Measurements from ENCODE around the gene ACBD5.
"Not testable (repeated sequence)": the region's sequence is repeated elsewhere in the genome, so short reads cannot be mapped to it uniquely, and the experiment has no call there.

Gene ACBD5, protein sequence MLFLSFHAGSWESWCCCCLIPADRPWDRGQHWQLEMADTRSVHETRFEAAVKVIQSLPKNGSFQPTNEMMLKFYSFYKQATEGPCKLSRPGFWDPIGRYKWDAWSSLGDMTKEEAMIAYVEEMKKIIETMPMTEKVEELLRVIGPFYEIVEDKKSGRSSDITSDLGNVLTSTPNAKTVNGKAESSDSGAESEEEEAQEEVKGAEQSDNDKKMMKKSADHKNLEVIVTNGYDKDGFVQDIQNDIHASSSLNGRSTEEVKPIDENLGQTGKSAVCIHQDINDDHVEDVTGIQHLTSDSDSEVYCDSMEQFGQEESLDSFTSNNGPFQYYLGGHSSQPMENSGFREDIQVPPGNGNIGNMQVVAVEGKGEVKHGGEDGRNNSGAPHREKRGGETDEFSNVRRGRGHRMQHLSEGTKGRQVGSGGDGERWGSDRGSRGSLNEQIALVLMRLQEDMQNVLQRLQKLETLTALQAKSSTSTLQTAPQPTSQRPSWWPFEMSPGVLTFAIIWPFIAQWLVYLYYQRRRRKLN

DNA sequence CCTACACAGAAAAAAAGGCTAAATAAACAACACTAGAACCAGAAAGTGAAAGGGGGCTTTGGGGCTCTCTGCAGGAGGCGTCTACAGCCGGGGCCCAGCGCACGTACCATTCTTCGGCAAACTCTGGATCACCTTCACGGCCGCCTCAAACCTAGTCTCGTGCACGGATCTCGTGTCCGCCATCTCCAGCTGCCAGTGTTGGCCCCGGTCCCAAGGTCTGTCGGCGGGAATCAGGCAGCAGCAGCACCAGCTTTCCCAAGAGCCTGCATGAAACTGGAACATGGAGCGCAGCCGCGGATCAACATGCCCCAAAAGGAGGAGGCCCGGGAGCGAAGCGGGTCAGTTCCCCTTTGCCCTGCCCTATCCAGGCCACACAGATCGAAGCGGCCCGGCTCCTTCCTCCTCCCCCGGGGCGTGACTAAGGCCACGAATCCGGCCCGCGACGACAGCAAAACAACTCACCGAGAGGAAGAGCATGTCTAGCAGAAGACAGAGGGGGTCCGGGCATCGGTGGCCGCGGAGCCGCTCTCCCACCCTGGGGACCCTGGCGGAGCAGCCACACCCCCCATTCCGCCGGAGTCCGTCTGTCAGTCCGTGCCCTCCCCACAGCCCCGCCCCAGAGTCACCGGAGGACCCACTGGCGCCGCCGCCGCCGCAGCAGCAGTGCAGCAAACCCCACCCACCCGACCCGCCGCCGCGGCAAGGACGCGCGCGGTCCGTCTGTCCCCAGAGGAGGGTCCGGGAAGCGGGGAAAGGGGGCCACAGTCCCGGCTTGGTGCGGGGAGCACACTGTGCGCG lies at the start of gene ACBD5:
Gene ACBD5 (minus strand): TSS at position 586 of the 798 bp plus-strand sequence. CDS start 109 bp downstream, at position 477.
- no peaks in the 10 kb centered on the region for H3K9me3 Mint-ChIP-seq (ENCODE audit: low read depth)
- peak within 1 kb of the TSS; percentile 98 for H3K4me3 Mint-ChIP-seq
- H3K4me1 Mint-ChIP-seq (ENCODE audit: low read depth): peaks cover 33% of the 10 kb centered on the region
- H3K36me3 Mint-ChIP-seq: no peaks in the 10 kb centered on the region
- peak within 1 kb of the TSS; percentile 98 for H3K27ac Mint-ChIP-seq
- no peaks in the 10 kb centered on the region for H3K27me3 Mint-ChIP-seq

DNA sequence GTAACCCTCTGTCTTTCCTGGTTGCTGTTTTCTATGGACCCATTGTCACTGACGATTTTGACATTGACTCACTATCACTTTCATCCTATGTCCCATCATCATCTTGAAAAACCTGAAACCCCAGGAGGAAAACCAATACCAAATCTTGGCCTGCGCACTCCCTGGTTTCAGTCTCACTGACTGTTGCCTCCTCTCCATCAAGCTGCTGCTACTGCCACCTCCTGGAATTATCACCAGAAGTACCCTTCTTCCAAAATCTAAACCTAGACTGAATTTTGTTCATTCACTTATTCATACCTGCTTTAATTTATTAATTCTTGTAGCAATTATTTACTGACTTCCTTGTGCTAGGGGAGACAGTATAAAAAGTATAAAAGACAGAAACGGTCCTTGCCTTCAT lies 44.5 kb upstream of the ACBD5 start:
- Mint-ChIP-seq H3K9me3 (ENCODE audit: low read depth) (no peaks in the 10 kb centered on the region), H3K27me3 (no peaks in the 10 kb centered on the region), H3K36me3 (no peaks in the 10 kb centered on the region), H3K4me3 (no peak overlapping the region), H3K27ac (no peak overlapping the region), H3K4me1 (ENCODE audit: low read depth) (peaks cover 3% of the 10 kb centered on the region)

DNA sequence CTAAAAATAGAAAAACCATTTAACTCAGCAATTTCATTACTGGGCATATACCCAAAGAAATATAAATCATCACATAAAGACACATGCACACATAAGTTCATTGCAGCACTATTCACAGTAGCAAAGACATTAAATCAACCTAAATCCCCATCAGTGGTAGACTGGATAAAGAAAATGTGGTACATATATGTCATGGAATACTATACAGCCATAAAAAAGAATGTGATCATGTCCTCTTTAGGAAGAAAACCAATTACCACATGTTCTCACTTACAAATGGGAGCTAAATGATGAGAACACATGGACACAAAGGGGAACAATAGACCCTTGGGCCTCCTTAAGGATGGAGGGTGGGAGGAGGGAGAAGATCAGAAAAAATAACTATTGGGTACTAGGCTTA lies 36.0 kb upstream of the ACBD5 start:
- Mint-ChIP-seq H3K27me3 (peaks cover 18% of the 10 kb centered on the region), H3K4me1 (ENCODE audit: low read depth) (no peaks in the 10 kb centered on the region), H3K4me3 (no peak overlapping the region), H3K9me3 (ENCODE audit: low read depth) (peaks cover 3% of the 10 kb centered on the region), H3K27ac (no peak overlapping the region), H3K36me3 (no peaks in the 10 kb centered on the region)

DNA sequence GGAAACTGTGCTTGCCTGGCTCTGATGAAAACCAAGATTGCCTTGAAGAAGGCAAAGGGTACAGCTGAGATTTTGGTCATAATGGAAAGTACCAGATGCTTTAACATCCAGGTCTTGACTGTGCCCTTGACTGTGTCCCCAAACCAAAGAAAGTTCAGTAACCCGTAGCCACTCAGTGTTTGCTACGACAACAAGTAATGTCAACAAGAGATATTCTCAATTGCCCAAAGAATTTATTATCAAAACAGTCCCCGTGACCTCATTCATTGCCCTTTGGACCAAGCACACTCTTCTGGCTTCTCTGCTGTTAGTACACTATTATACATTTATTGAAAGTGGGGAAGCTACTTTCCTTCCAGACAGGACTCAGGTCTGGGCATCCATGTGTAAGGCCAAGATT lies 25.4 kb upstream of the ACBD5 start:
- H3K4me1 Mint-ChIP-seq (ENCODE audit: low read depth); H3K27ac Mint-ChIP-seq; H3K9me3 Mint-ChIP-seq (ENCODE audit: low read depth); H3K4me3 Mint-ChIP-seq; H3K36me3 Mint-ChIP-seq: not testable (repeated sequence)
- H3K27me3 Mint-ChIP-seq: peaks cover 17% of the 10 kb centered on the region

DNA sequence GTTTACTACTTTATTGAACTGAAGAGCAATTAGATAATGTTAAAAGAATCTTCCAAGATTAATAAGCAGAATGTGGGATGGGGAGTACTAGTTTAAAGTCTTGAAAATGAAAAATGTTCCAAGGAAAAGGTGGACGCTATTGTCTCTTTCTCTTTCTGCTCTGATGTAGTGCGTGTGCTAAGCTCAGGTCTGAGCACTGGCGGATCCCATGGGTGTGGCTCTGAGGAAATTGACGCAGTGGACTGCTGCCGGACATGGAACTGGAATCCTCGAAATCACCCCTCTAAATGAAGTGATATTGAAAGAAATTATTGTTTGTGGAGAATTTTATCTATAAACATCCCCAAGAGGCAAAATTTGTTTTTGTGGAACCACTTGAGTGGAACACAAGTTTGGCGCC lies 22.2 kb upstream of the ACBD5 start:
- Mint-ChIP-seq H3K27me3 (peaks cover 34% of the 10 kb centered on the region), H3K4me1 (ENCODE audit: low read depth) (peaks cover 15% of the 10 kb centered on the region)
- not testable (repeated sequence) for H3K4me3 Mint-ChIP-seq; H3K9me3 Mint-ChIP-seq (ENCODE audit: low read depth); H3K36me3 Mint-ChIP-seq; H3K27ac Mint-ChIP-seq

DNA sequence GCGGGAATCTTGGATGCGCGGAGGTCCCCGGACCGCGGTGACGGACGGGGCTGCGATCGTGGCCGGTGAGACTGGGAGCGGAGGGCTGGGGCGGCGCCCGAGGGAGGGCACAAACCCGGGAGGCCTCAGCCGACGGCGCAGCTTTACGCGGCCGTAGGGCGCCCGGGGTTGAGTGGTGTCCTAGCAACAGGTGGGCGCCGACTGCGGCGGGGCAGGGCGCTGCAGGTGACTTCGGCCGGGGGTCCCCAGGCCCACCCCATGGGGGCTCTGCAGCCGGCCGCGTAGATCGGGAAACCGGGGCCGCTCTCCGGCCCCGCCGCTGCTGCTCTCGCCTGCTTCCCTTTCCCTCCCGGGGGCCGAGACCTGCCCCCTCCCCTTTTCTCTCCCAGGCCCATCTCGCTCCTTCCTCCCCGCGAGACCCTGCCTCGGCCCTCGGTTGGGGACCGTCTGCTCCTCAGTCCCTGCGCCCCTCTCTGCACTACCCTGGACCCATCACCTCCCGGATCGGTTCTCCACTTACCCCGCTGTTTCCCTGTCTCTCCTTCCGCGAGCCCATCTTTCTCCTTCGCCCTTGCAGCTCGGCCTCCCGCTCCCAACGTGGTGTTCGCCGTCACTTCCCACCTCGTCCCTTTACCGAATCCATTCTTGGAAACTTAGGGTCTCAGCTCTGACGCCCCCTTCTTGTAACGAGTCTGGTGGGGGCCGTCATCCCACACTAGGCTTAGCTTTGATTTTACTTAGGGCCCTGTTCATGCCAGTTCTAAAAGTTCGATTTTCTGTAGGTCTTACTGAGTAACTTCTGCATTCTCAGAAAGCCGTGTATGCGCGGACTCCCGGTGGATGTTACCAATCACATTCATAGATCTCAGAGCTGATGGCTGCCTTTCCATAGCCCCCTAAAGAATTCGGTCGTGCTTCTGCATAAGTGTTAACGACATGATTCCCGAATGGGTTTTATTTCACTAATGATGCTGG lies 18.5 kb upstream of the ACBD5 start:
- H3K4me1 Mint-ChIP-seq (ENCODE audit: low read depth): peaks cover 21% of the 10 kb centered on the region
- no peaks in the 10 kb centered on the region for H3K36me3 Mint-ChIP-seq
- peaks cover 33% of the 10 kb centered on the region for H3K27me3 Mint-ChIP-seq
- H3K4me3 Mint-ChIP-seq: peak overlapping the region; percentile 96
- H3K9me3 Mint-ChIP-seq (ENCODE audit: low read depth): no peaks in the 10 kb centered on the region
- H3K27ac Mint-ChIP-seq: no peak overlapping the region

DNA sequence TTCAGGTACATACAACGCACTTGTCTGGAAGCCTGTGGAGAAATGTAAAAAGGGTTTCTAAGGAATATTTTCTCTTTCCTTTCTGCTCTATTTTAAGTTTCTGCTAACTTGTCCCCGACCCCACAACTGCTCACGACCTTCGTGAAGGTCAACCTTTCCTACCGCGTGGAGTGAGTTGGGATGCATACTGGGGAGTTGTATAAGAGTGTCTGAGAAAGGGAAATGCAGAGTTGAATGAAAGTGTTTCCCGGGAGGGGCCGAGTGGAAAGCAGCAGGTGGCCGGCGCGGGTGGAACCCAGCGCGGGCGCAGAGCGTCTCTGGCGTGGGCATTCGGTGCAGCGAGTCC lies 17.9 kb upstream of the ACBD5 start:
- Mint-ChIP-seq H3K4me3 (peak overlapping the region; percentile 92), H3K27ac (no peak overlapping the region), H3K36me3 (no peaks in the 10 kb centered on the region), H3K27me3 (peaks cover 30% of the 10 kb centered on the region), H3K9me3 (ENCODE audit: low read depth) (no peaks in the 10 kb centered on the region), H3K4me1 (ENCODE audit: low read depth) (peaks cover 21% of the 10 kb centered on the region)

DNA sequence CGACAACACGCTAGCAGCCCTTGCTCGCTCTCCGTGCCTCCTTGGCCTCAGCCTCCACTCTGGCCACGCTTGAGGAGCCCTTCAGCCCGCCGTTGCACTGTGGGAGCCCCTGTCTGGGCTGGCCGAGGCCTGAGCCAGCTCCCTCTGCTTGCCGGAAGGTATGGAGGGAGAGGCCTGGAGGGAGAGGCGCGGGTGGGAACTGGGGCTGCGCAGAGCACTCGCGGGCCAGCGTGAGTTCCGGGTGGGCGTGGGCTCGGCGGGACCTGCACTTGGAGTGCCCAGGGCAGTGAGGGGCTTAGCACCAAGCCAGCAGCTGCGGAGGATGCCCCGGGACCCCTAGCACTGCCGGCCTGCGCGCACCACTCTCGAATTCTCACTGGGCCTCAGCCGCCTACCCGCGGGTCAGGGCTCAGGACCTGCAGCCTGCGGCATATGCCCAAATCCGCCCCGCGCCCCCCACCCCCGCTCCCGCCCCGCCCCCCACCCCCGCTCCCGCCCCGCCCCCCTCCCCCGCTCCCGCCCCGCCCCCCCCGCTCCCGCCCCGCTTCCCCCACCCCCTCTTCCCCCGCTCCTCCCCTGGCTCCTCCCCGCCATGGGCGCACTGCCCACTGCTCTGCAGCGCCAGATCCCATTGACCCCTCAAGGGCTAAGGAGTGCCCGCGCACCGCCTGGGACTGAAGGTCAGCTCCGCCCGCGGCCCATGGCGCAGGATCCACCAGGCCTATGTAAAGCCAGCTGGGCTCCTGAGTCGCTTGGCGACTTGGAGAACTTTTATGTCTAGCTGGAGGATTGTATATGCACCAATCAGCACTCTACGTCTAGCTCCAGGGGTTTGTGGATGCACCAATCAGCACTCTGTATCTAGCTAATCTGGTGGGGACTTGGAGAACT lies 15.9 kb upstream of the ACBD5 start:
- H3K27ac Mint-ChIP-seq: no peak overlapping the region
- peak overlapping the region; percentile 92 for H3K4me3 Mint-ChIP-seq
- H3K27me3 Mint-ChIP-seq: peaks cover 26% of the 10 kb centered on the region
- H3K4me1 Mint-ChIP-seq (ENCODE audit: low read depth): peaks cover 26% of the 10 kb centered on the region
- H3K9me3 Mint-ChIP-seq (ENCODE audit: low read depth): no peaks in the 10 kb centered on the region
- no peaks in the 10 kb centered on the region for H3K36me3 Mint-ChIP-seq

DNA sequence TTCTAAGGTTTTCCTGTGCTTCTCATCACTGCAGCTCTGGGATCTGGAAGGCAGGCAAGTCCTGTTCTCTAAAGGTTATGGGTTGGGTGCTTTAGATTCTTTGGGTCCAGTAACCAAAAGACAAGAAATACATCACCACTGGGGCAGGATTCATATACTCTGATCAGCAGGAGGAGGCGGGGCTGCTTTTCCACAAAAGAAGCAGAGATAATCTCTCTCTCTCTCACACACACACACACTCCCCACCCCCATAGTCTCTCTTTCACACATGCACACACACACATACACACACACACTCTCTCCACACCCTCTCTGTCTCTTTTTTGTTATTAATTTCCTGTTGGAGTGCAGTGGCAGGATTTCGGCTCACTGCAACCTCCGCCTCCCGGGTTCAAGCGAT lies 13.0 kb upstream of the ACBD5 start:
- Mint-ChIP-seq H3K27ac (no peak overlapping the region), H3K4me3 (peak overlapping the region; percentile 75), H3K36me3 (peaks cover 2% of the 10 kb centered on the region), H3K9me3 (ENCODE audit: low read depth) (no peaks in the 10 kb centered on the region), H3K4me1 (ENCODE audit: low read depth) (peaks cover 19% of the 10 kb centered on the region), H3K27me3 (peaks cover 15% of the 10 kb centered on the region)

DNA sequence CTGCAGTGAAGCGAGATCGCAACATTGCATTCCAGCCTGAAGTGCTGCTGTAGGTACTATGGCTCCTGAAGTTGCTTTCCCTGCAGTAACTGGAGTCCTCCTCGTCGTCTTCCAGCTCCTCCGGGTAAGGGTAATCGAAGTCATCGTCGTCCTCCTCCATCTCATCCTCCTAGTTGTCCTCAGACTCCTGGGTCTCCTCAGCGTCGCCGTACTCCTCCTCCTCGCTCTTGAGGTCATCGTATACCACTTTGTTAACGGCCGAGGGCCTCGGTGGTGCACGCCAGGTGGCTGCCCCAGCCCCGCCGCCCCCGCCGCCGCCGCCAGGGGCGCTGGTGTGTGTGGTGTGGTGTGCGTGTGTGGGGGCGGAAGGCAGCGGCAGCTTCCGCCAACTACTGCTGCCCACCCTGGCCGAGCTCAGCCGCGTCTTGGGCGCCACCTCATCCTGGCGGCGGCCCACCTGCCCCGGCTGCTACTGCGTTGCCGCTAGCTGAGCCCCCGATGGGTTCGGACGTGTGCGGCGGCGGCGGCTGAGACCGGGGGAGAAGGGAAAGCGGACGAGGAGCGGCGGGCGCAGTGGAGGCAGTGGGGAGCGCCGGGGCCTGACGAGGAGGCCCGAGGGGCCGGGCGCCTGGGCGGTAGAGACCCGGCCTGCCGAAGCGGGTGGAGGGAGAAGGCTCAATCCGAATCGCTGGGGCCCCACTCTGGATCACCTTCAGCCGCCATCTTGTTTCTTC lies 11.8 kb upstream of the ACBD5 start:
- H3K27ac Mint-ChIP-seq: peak overlapping the region; percentile 68
- peaks cover 4% of the 10 kb centered on the region for H3K27me3 Mint-ChIP-seq
- peak overlapping the region; percentile 75 for H3K4me3 Mint-ChIP-seq
- H3K4me1 Mint-ChIP-seq (ENCODE audit: low read depth): peaks cover 8% of the 10 kb centered on the region
- H3K36me3 Mint-ChIP-seq: peaks cover 2% of the 10 kb centered on the region
- H3K9me3 Mint-ChIP-seq (ENCODE audit: low read depth): no peaks in the 10 kb centered on the region

DNA sequence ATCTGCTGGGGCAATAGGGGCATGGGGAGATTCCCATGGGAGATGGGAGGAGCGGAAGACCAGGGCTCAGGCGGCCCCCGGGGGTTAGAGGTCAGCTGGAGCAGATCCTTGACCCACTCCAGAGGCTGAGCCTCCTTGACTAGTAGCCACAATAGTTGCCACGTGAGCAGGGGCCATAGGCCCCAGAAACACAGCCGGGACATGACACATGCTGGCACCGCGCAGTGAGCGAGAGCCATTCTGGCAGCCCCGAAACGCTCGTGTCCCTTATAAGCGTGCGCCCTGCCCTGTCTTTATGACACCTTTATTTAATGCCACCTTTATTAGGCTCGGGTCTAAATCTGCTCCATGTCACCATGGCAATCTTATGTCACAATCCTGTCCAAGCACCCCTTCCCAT lies 11.0 kb upstream of the ACBD5 start:
- no peak overlapping the region for H3K4me3 Mint-ChIP-seq
- H3K27me3 Mint-ChIP-seq: no peaks in the 10 kb centered on the region
- peaks cover 4% of the 10 kb centered on the region for H3K36me3 Mint-ChIP-seq
- H3K4me1 Mint-ChIP-seq (ENCODE audit: low read depth): peaks cover 5% of the 10 kb centered on the region
- no peak overlapping the region for H3K27ac Mint-ChIP-seq
- no peaks in the 10 kb centered on the region for H3K9me3 Mint-ChIP-seq (ENCODE audit: low read depth)

DNA sequence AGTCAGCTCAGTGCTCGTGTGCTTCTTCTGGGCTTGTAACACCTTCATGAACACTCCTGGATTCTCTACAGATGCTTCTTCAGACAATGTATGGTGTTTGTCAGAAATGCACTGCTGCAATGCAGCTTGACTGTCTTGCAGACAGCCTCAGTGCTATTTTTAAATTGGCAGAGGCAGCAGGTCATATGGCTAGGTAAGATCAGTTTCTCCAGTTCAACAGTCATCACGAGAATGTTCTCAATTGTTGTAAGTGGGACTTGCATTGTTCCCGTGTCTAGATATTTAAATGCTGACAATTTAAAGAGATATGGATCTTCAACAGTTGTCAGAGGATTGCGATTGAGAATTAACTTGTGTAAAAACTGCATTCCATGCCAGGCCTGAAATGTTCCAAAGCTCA lies 7.6 kb upstream of the ACBD5 start:
- Mint-ChIP-seq H3K4me3 (no peak overlapping the region), H3K36me3 (peaks cover 5% of the 10 kb centered on the region), H3K27ac (no peak overlapping the region), H3K9me3 (ENCODE audit: low read depth) (no peaks in the 10 kb centered on the region), H3K27me3 (no peaks in the 10 kb centered on the region), H3K4me1 (ENCODE audit: low read depth) (peaks cover 14% of the 10 kb centered on the region)

DNA sequence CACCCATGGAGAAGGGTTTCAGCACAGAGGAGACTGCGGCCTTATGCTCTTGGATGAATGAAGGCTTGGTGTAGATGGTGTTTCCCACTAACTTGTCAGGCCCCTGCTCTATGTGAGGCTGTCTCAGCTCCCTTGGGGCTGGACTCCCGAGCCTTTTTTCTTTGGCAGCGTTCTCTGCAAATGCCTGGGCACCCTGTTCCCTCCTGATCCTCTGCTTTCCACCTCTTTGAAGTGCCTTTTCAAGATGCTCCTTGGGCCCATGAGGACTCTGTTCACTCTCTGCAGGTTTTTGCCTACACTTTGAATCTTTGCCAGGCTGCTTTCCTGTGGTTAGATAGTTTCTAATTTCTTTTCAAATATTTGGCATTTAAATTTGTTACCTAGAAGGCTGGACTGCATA lies 6.8 kb upstream of the ACBD5 start:
- H3K27ac Mint-ChIP-seq: no peak overlapping the region
- peaks cover 20% of the 10 kb centered on the region for H3K4me1 Mint-ChIP-seq (ENCODE audit: low read depth)
- H3K27me3 Mint-ChIP-seq: no peaks in the 10 kb centered on the region
- no peaks in the 10 kb centered on the region for H3K9me3 Mint-ChIP-seq (ENCODE audit: low read depth)
- peaks cover 5% of the 10 kb centered on the region for H3K36me3 Mint-ChIP-seq
- H3K4me3 Mint-ChIP-seq: no peak overlapping the region

Measured in activated naive CD8-positive, alpha-beta T cell (primary cell).